MM.1S (cell line): Measurements from ENCODE around the gene GLUL.

Experiments
- EZH2 ChIP-seq: fragments of 300-600 bp; sonication (generic); optimal IDR thresholded peaks from 2 replicates; pipeline ENCODE3; 2017; ENCODE audit warnings: low read depth, mild to moderate bottlenecking, antibody characterized with exemption, low read length, mixed read lengths
- EZH2phosphoT487 ChIP-seq: fragments of 300-600 bp; sonication (generic); IDR thresholded peaks from 2 replicates; pipeline ENCODE4 v1.6.1; 2018; ENCODE audit warnings: antibody characterized with exemption, low read length
- TF ChIP-seq, protein P1 (sequence below): fragments of 300-600 bp; sonication (generic); IDR thresholded peaks from 2 replicates; pipeline ENCODE4 v1.5.1; 2016; ENCODE audit warnings: antibody characterized with exemption, low read length, mixed read lengths

GRCh38 chr1:182385885-182386853 lies 5.4 kb downstream of the GLUL start:
- TF ChIP-seq EZH2phosphoT487 = no peak
- TF ChIP-seq, protein P1, sequence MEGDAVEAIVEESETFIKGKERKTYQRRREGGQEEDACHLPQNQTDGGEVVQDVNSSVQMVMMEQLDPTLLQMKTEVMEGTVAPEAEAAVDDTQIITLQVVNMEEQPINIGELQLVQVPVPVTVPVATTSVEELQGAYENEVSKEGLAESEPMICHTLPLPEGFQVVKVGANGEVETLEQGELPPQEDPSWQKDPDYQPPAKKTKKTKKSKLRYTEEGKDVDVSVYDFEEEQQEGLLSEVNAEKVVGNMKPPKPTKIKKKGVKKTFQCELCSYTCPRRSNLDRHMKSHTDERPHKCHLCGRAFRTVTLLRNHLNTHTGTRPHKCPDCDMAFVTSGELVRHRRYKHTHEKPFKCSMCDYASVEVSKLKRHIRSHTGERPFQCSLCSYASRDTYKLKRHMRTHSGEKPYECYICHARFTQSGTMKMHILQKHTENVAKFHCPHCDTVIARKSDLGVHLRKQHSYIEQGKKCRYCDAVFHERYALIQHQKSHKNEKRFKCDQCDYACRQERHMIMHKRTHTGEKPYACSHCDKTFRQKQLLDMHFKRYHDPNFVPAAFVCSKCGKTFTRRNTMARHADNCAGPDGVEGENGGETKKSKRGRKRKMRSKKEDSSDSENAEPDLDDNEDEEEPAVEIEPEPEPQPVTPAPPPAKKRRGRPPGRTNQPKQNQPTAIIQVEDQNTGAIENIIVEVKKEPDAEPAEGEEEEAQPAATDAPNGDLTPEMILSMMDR = no peak
- no peak for TF ChIP-seq EZH2
